Neural crest cell (in vitro differentiated cells): ENCODE results near the gene CPNE2. TPM values are rescaled to one million over a fixed set of nuclear protein-coding genes. Genes with fewer than 3 reads are reported as not detected.
"Not testable (repeated sequence)": the region's sequence is repeated elsewhere in the genome, so short reads cannot be mapped to it uniquely, and the experiment has no call there.

Source experiments
- DNase-seq: peaks from one replicate; pipeline ENCODE4 v3.0.0; 2021; ENCODE audit warnings: low read depth, mixed read lengths, low spot score
- H3K27ac Mint-ChIP-seq: one replicate; pipeline ENCODE4 v1.8.0; 2021; ENCODE audit warnings: mild to moderate bottlenecking, mixed read lengths; ENCODE audit not compliant: unreplicated experiment
- H3K27me3 Mint-ChIP-seq: 2 replicates; pipeline ENCODE4 v1.8.0; 2021; ENCODE audit warnings: low read depth, mild to moderate bottlenecking, mixed read lengths
- H3K36me3 Mint-ChIP-seq: 2 replicates; pipeline ENCODE4 v1.8.0; 2021; ENCODE audit warnings: low read depth, mild to moderate bottlenecking, mixed read lengths
- H3K4me1 Mint-ChIP-seq: 2 replicates; pipeline ENCODE4 v1.8.0; 2021; ENCODE audit warnings: mixed read lengths
- H3K4me3 Mint-ChIP-seq: one replicate; pipeline ENCODE4 v1.8.0; 2021; ENCODE audit warnings: mild to moderate bottlenecking, mixed read lengths
- H3K9me3 Mint-ChIP-seq: 2 replicates; pipeline ENCODE4 v1.8.0; 2021; ENCODE audit warnings: mixed read lengths
- CTCF ChIP-seq: fragments of 200-600 bp; sonication (generic); conservative IDR thresholded peaks from 2 replicates; pipeline ENCODE4 v1.5.0; 2021; ENCODE audit warnings: antibody characterized with exemption, mild to moderate bottlenecking
- total RNA-seq: library from RNA; stranded (reverse); gene quantifications from 2 replicates; pipeline ENCODE4 v1.2.1, GENCODE V29; 2021

CPNE2 gene
- total RNA-seq, 1 donor from 2014 or later = 33.1 TPM

DNA sequence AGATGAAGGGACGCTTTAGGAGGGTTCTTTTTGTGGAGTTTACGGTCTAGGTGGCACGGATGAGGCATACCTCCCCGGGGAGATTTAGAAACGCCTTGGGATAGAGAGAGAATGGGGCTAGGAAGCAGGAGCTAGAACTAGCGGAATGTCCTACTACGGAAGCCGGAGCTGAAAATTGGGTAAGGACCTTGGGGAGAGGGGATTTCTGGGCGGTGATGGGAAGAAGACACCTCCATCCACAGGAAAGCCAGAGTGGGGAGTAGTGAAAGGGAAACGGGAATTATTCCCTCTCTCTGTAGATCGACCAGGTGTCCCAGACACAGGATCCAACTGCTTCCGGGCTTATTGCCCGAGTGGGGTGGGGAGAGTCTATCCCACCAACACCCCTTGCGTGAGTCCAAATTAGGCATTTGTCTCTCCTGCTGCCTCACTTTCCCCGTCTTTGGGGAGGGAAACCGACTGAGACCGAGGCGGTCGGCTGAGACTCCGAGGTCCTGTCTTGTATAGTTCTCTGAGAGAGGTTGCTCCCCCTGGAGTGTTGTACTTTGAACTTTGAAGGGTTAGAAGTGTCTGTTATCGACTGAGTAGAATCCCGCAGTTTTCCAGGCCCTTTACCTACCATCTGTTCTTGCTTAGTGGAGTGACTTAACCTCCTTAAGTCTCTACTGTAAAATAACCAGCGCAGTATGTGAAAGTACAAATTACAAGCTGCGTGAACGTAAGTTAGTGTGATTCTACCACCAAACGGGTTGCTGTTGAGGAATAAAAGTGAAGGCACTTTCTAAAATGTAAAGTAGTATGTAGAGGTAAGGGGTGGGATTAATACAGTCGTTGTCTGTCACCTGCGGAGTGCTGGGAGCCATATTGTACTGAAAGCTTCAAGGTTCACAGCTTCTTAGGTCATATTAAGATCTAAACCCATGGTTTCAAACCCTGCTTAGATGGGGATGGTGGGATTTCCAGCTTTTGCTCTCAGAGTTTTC lies 94.8 kb downstream of the CPNE2 start:
- Mint-ChIP-seq H3K9me3 (no peaks in the 10 kb centered on the region), H3K36me3 (peaks cover 3% of the 10 kb centered on the region), H3K27ac (peak overlapping the region; percentile 97), H3K27me3 (no peaks in the 10 kb centered on the region), H3K4me3 (peak overlapping the region; percentile 99), H3K4me1 (peaks cover 47% of the 10 kb centered on the region)
- DNase-seq = peak; percentile 2
- no peak for TF ChIP-seq CTCF

- H3K27me3 Mint-ChIP-seq, H3K36me3 Mint-ChIP-seq, DNase-seq, H3K27ac Mint-ChIP-seq, H3K9me3 Mint-ChIP-seq: not testable (repeated sequence)
- Mint-ChIP-seq H3K4me1 (peaks cover 47% of the 10 kb centered on the region), H3K4me3 (peak overlapping the region; percentile 99)
Observed at GRCh38 chr16:57187902-57188710, 95.7 kb downstream of the CPNE2 start.

DNA sequence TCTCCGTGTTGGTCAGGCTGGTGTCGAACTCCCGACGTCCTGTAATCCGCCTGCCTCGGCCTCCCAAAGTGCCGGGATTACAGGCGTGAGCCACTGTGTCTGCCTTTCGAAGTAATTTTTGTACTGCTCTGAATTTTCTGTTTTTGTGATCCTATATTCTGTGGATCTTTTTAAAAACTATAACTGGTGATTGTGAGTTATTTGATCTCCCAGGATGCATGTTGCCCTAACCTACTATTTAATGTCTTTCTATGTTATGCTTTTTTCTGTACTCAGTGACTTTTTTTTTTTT lies 96.3 kb downstream of the CPNE2 start:
- peak overlapping the region; percentile 99 for H3K4me3 Mint-ChIP-seq

GRCh38 chr16:57189527-57189926 lies 97.1 kb downstream of the CPNE2 start:
- H3K36me3 Mint-ChIP-seq, H3K27me3 Mint-ChIP-seq, DNase-seq, H3K9me3 Mint-ChIP-seq, H3K27ac Mint-ChIP-seq: not testable (repeated sequence)
- Mint-ChIP-seq H3K4me1 (peaks cover 44% of the 10 kb centered on the region), H3K4me3 (peak overlapping the region; percentile 18)

More for the DNA sequence above, 96.3 kb downstream of the CPNE2 start:
- Mint-ChIP-seq H3K27ac (no peak overlapping the region), H3K9me3 (no peaks in the 10 kb centered on the region), H3K27me3 (no peaks in the 10 kb centered on the region), H3K4me1 (peaks cover 46% of the 10 kb centered on the region), H3K36me3 (peaks cover 3% of the 10 kb centered on the region)
- no peak for DNase-seq
- no peak for TF ChIP-seq CTCF

DNA sequence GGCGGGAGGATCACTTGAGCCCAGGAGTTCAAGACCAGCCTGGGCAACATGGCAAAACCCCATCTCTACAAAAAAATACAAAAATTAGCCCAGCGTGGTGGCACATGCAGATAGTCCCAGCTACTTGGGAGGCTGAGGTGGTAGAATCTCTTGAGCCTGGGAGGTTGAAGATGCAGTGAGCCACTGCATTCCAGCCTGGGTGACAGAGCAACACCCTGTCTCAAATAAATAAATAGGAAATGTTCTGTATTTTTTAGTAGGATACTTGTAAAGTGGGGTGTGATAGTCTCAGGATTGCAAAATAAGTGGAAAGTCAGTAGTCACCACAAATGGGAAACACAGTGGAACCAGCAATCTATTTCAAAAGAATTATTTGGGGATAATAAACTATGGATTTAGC lies 97.8 kb downstream of the CPNE2 start:
- TF ChIP-seq CTCF = no peak
- Mint-ChIP-seq H3K9me3 (no peaks in the 10 kb centered on the region), H3K36me3 (peaks cover 3% of the 10 kb centered on the region), H3K27ac (no peak overlapping the region), H3K27me3 (no peaks in the 10 kb centered on the region), H3K4me3 (no peak overlapping the region), H3K4me1 (peaks cover 41% of the 10 kb centered on the region)
- no peak for DNase-seq

- Mint-ChIP-seq H3K4me3 (peak overlapping the region; percentile 36), H3K4me1 (peaks cover 36% of the 10 kb centered on the region), H3K9me3 (no peaks in the 10 kb centered on the region), H3K36me3 (no peaks in the 10 kb centered on the region), H3K27me3 (no peaks in the 10 kb centered on the region), H3K27ac (no peak overlapping the region)
- TF ChIP-seq CTCF = no peak
- DNase-seq = no peak
Observed at GRCh38 chr16:57191056-57191571, 98.7 kb downstream of the CPNE2 start.
